Common myeloid progenitor, CD34-positive (primary cell): ENCODE results near the gene MARF1.

Experiments used
- CTCF ChIA-PET: fragments of 350-600 bp; sonication (Branson Sonifier 250); formaldehyde crosslinking; loops from one replicate; lab custom pipeline; 2021; ENCODE audit warnings: antibody characterized with exemption; lab: Charles Lee
- POLR2A ChIA-PET: fragments of 350-600 bp; sonication (Branson Sonifier 250); formaldehyde crosslinking; loops from one replicate; lab custom pipeline; 2021; ENCODE audit warnings: antibody characterized with exemption; lab: Charles Lee
- DNase-seq, 3 donors: peaks; one replicate each; pipeline versions ENCODE4 v3.0.0 to v3.0.0-alpha.2; 2013
- H3K27ac ChIP-seq, 2 experiments: 1 replicate in 1 of 2; 2 replicates in 1 of 2; pipeline ENCODE4 v1.7.0; 2013; ENCODE audit warnings: inconsistent platforms in 2 of 2, low read length in 2 of 2, mild to moderate bottlenecking in 2 of 2, low read depth in 1 of 2, moderate library complexity in 1 of 2; ENCODE audit not compliant: severe bottlenecking in 2 of 2, insufficient read depth in 1 of 2, poor library complexity in 1 of 2
- H3K27me3 ChIP-seq, 5 experiments: replicated peaks in 2 of 5; 1 replicate in 3 of 5; 2 replicates in 2 of 5; pipeline versions ENCODE4 v1.6.1 to v1.7.0; 2013; ENCODE audit warnings: low read length in 4 of 5, mild to moderate bottlenecking in 2 of 5, moderate library complexity in 2 of 5, inconsistent platforms in 1 of 5; ENCODE audit not compliant: insufficient read depth in 5 of 5, control insufficient read depth in 4 of 5
- H3K36me3 ChIP-seq, 4 experiments: 1 replicate in 2 of 4; 2 replicates in 2 of 4; pipeline versions ENCODE4 v1.6.1 to v1.7.0; 2013; ENCODE audit warnings: low read length in 3 of 4, control low read depth in 1 of 4, mild to moderate bottlenecking in 1 of 4; ENCODE audit not compliant: control insufficient read depth in 4 of 4, insufficient read depth in 4 of 4
- H3K4me1 ChIP-seq, 4 experiments: 1 replicate in 3 of 4; 2 replicates in 1 of 4; pipeline versions ENCODE4 v1.6.1 to v1.7.1; 2013; ENCODE audit warnings: low read length in 3 of 4, mild to moderate bottlenecking in 3 of 4, control low read depth in 1 of 4, inconsistent platforms in 1 of 4, moderate library complexity in 1 of 4; ENCODE audit not compliant: control insufficient read depth in 4 of 4, insufficient read depth in 4 of 4; ENCODE audit errors: control extremely low read depth in 1 of 4
- H3K4me3 ChIP-seq, 7 experiments: 1 replicate in 4 of 7; 2 replicates in 3 of 7; pipeline versions ENCODE4 v1.5.1 to v1.7.0; 2013; ENCODE audit warnings: mild to moderate bottlenecking in 7 of 7, low read length in 6 of 7, moderate library complexity in 6 of 7, inconsistent platforms in 2 of 7, low read depth in 2 of 7, control low read depth in 1 of 7; ENCODE audit not compliant: insufficient read depth in 4 of 7, control insufficient read depth in 1 of 7; ENCODE audit errors: extremely low read depth in 1 of 7
- H3K9me3 ChIP-seq, 5 experiments: 1 replicate in 4 of 5; 2 replicates in 1 of 5; pipeline versions ENCODE4 v1.6.1 to v1.7.1; 2013; ENCODE audit warnings: low read length in 4 of 5, mild to moderate bottlenecking in 2 of 5, inconsistent platforms in 1 of 5, low read depth in 1 of 5, moderate library complexity in 1 of 5; ENCODE audit not compliant: control insufficient read depth in 4 of 5, insufficient read depth in 2 of 5; ENCODE audit errors: control extremely low read depth in 1 of 5
- WGBS: methylation state at CpG from one replicate; pipeline ENCODE4 v1.1.5; 2013; ENCODE audit not compliant: insufficient coverage; 5-methylcytosine and 5-hydroxymethylcytosine counted together

Gene MARF1

GRCh38 chr16:15605839-15606517 is 37.0 kb downstream of the MARF1 start:
- POLR2A ChIA-PET, result no interaction called here
- WGBS, result 94% methylated on average over 9 of the region's 13 CpGs
- no peak overlapping the region for H3K4me3 ChIP-seq
- no peaks in the 10 kb centered on the region for H3K4me1 ChIP-seq
- CTCF ChIA-PET, result interaction anchor here (1.3 kb wide), 1 partner anchor 9 kb away, joined by 3 read pairs; no protein-coding TSS in a partner anchor
- H3K27me3 ChIP-seq, result no peaks in the 10 kb centered on the region
- DNase-seq, result no peak
- H3K36me3 ChIP-seq, result peaks cover 30 to 100% (median 67%) of the 10 kb centered on the region in 4 experiments
- H3K9me3 ChIP-seq, result no peaks in the 10 kb centered on the region
- no peak overlapping the region for H3K27ac ChIP-seq

GRCh38 chr16:15604460-15605440 is 38.2 kb downstream of the MARF1 start:
- 73% methylated on average over 9 of the region's 14 CpGs for WGBS
- no peak overlapping the region for H3K4me3 ChIP-seq
- H3K9me3 ChIP-seq, result no peaks in the 10 kb centered on the region
- H3K4me1 ChIP-seq, result no peaks in the 10 kb centered on the region
- ChIA-PET POLR2A (no interaction called here), CTCF (interaction anchor here (1.0 kb wide), 2 partner anchors 12 to 177 kb away, joined by 3 to 4 read pairs; no protein-coding TSS in a partner anchor)
- peak in 2 of 3 donors; percentile 19 to 33 for DNase-seq
- H3K27me3 ChIP-seq, result no peaks in the 10 kb centered on the region
- peak overlapping the region in 1 of 2 experiments; percentile 18 for H3K27ac ChIP-seq
- peaks cover 30 to 100% (median 67%) of the 10 kb centered on the region in 4 experiments for H3K36me3 ChIP-seq

- no peaks in the 10 kb centered on the region for H3K4me1 ChIP-seq
- no peaks in the 10 kb centered on the region for H3K9me3 ChIP-seq
- ChIA-PET CTCF (no interaction called here), POLR2A (no interaction called here)
- no peaks in the 10 kb centered on the region for H3K27me3 ChIP-seq
- H3K36me3 ChIP-seq, result peaks cover 30 to 99% (median 74%) of the 10 kb centered on the region in 4 experiments
- H3K27ac ChIP-seq, result no peak overlapping the region
- no peak overlapping the region for H3K4me3 ChIP-seq
- WGBS, result 98% methylated on average over 23 of the region's 23 CpGs
- no peak for DNase-seq
Observed at GRCh38 chr16:15602285-15603044, 40.5 kb downstream of the MARF1 start.

GRCh38 chr16:15601212-15601879 is 41.6 kb downstream of the MARF1 start:
- POLR2A ChIA-PET, result no interaction called here
- no peak for DNase-seq
- H3K27ac ChIP-seq, result no peak overlapping the region

GRCh38 chr16:15599303-15600070 is 43.5 kb downstream of the MARF1 start:
- no peaks in the 10 kb centered on the region for H3K9me3 ChIP-seq
- ChIA-PET POLR2A (no interaction called here), CTCF (interaction anchor here (1.0 kb wide), 1 partner anchor 24 kb away, joined by 3 read pairs; no protein-coding TSS in a partner anchor)
- H3K27me3 ChIP-seq, result no peaks in the 10 kb centered on the region
- peaks cover 37 to 97% (median 76%) of the 10 kb centered on the region in 4 experiments for H3K36me3 ChIP-seq
- H3K4me1 ChIP-seq, result peaks cover 0 to 3% (median 0%) of the 10 kb centered on the region in 4 experiments
- WGBS, result 98% methylated on average over 17 of the region's 21 CpGs
- H3K4me3 ChIP-seq, result no peak overlapping the region
- H3K27ac ChIP-seq, result no peak overlapping the region
- DNase-seq, result no peak

More at GRCh38 chr16:15601212-15601879, 41.6 kb downstream of the MARF1 start:
- Histone ChIP-seq H3K27me3 (no peaks in the 10 kb centered on the region), H3K36me3 (peaks cover 34 to 98% (median 75%) of the 10 kb centered on the region in 4 experiments), H3K4me1 (no peaks in the 10 kb centered on the region), H3K9me3 (no peaks in the 10 kb centered on the region), H3K4me3 (no peak overlapping the region)
- WGBS, result 99% methylated on average over 9 of the region's 9 CpGs
- CTCF ChIA-PET, result interaction anchor here (1.0 to 1.4 kb wide), 3 partner anchors 11 to 174 kb away, joined by 3 to 4 read pairs (median 4); no protein-coding TSS in a partner anchor
